ENCODE data around the gene MACF1. TPM values are rescaled to one million over a fixed set of nuclear protein-coding genes. Genes with fewer than 3 reads are reported as not detected.
"Not testable (repeated sequence)": the region's sequence is repeated elsewhere in the genome, so short reads cannot be mapped to it uniquely, and the experiment has no call there.

The MACF1 gene
- total RNA-seq, 1 experiment from 2014 or later: 104 TPM

GRCh38 chr1:39159224-39160036 lies 45.1 kb upstream of the MACF1 start:
- intact Hi-C loops (cut with micrococcal nuclease; ENCODE audit: unreplicated experiment): loop anchor here (1.0 to 2.0 kb wide), 2 partner anchors 11 to 33 kb away; no protein-coding TSS in a partner anchor
- Histone ChIP-seq H3K36me3 (ENCODE audit: control insufficient read depth, insufficient read depth, low read length) (no peaks in the 10 kb centered on the region), H3K4me3 (ENCODE audit: low read depth, low read length) (peak overlapping the region; percentile 60), H3K4me1 (peaks cover 4% of the 10 kb centered on the region), H3K9me3 (no peaks in the 10 kb centered on the region), H3K27me3 (replicated peaks; ENCODE audit: control insufficient read depth, insufficient read depth, low read length) (no peaks in the 10 kb centered on the region)
- Mint-ChIP-seq H3K27ac (ENCODE audit: unreplicated experiment) (peak overlapping the region; percentile 80), H3K4me1 (ENCODE audit: low read depth, unreplicated experiment) (peaks cover 5% of the 10 kb centered on the region), H3K36me3 (ENCODE audit: insufficient read depth, unreplicated experiment) (no peaks in the 10 kb centered on the region), H3K4me3 (ENCODE audit: unreplicated experiment) (peak overlapping the region; percentile 73), H3K9me3 (ENCODE audit: unreplicated experiment) (no peaks in the 10 kb centered on the region), H3K27me3 (ENCODE audit: insufficient read depth, unreplicated experiment) (no peaks in the 10 kb centered on the region)
- DNase-seq: peak; percentile 63
- no TSS peak for BruUV-seq (replicated peaks)
- ChIA-PET POLR2A (interaction anchor here (1.2 to 1.6 kb wide), 3 partner anchors 8 to 27 kb away, joined by 4 to 13 read pairs (median 6); no protein-coding TSS in a partner anchor), CTCF (interaction anchor here (0.7 to 3.0 kb wide), 5 partner anchors 11 to 99 kb away, joined by 3 to 34 read pairs (median 6); no protein-coding TSS in a partner anchor)
- TF ChIP-seq CTCF (IDR thresholded peaks at IDR 0.05; ENCODE audit: insufficient read depth in 1 of 2, low read depth in 1 of 2, low read length in 1 of 2, severe bottlenecking in 1 of 2, unreplicated experiment in 1 of 2): no peak

GRCh38 chr1:39160703-39161102 lies 43.8 kb upstream of the MACF1 start:
- H3K36me3 ChIP-seq (ENCODE audit: control insufficient read depth, insufficient read depth, low read length): no peaks in the 10 kb centered on the region
- POLR2A ChIA-PET: no interaction called here
- H3K27me3 Mint-ChIP-seq (ENCODE audit: insufficient read depth, unreplicated experiment): no peaks in the 10 kb centered on the region
- no peak overlapping the region for H3K27ac Mint-ChIP-seq (ENCODE audit: unreplicated experiment)
- peaks cover 4% of the 10 kb centered on the region for H3K4me1 ChIP-seq
- no peaks in the 10 kb centered on the region for H3K27me3 ChIP-seq (replicated peaks; ENCODE audit: control insufficient read depth, insufficient read depth, low read length)
- no peak for TF ChIP-seq CTCF (IDR thresholded peaks at IDR 0.05; ENCODE audit: insufficient read depth in 1 of 2, low read depth in 1 of 2, low read length in 1 of 2, severe bottlenecking in 1 of 2, unreplicated experiment in 1 of 2)
- DNase-seq: no peak
- no peak overlapping the region for H3K4me3 ChIP-seq (ENCODE audit: low read depth, low read length)
- no peaks in the 10 kb centered on the region for H3K9me3 Mint-ChIP-seq (ENCODE audit: unreplicated experiment)
- H3K9me3 ChIP-seq: no peaks in the 10 kb centered on the region
- H3K4me3 Mint-ChIP-seq (ENCODE audit: unreplicated experiment): no peak overlapping the region
- H3K4me1 Mint-ChIP-seq (ENCODE audit: low read depth, unreplicated experiment): peaks cover 5% of the 10 kb centered on the region
- intact Hi-C loops (cut with micrococcal nuclease; ENCODE audit: unreplicated experiment): no loop called here
- CTCF ChIA-PET: interaction anchor here (0.6 to 3.0 kb wide), 3 partner anchors 19 to 707 kb away, joined by 3 to 34 read pairs (median 3); no protein-coding TSS in a partner anchor
- no TSS peak for BruUV-seq (replicated peaks)
- H3K36me3 Mint-ChIP-seq (ENCODE audit: insufficient read depth, unreplicated experiment): no peaks in the 10 kb centered on the region

- H3K27ac Mint-ChIP-seq (ENCODE audit: unreplicated experiment): peak overlapping the region; percentile 22
- intact Hi-C loops (cut with micrococcal nuclease; ENCODE audit: unreplicated experiment); H3K27me3 ChIP-seq (replicated peaks; ENCODE audit: control insufficient read depth, insufficient read depth, low read length); H3K9me3 Mint-ChIP-seq (ENCODE audit: unreplicated experiment); H3K4me3 Mint-ChIP-seq (ENCODE audit: unreplicated experiment); H3K9me3 ChIP-seq; BruUV-seq (replicated peaks); CTCF ChIA-PET; H3K36me3 Mint-ChIP-seq (ENCODE audit: insufficient read depth, unreplicated experiment); H3K4me1 ChIP-seq; H3K27me3 Mint-ChIP-seq (ENCODE audit: insufficient read depth, unreplicated experiment); H3K4me1 Mint-ChIP-seq (ENCODE audit: low read depth, unreplicated experiment); DNase-seq; H3K36me3 ChIP-seq (ENCODE audit: control insufficient read depth, insufficient read depth, low read length); H3K4me3 ChIP-seq (ENCODE audit: low read depth, low read length): not testable (repeated sequence)
- POLR2A ChIA-PET: interaction anchor here (0.6 kb wide), 1 partner anchor 33 kb away, joined by 8 read pairs; no protein-coding TSS in a partner anchor
Measured at GRCh38 chr1:39161811-39162210, 42.7 kb upstream of the MACF1 start.

All from Caco-2 (cell line).